ENCODE data around the gene ROBO2. TPM values are rescaled to one million over a fixed set of nuclear protein-coding genes. Genes with fewer than 3 reads are reported as not detected.

The ROBO2 gene
- total and polyA plus RNA-seq, 2 experiments from 2014 or later: 1.2 to 14.3 TPM

- no peak overlapping the region for H3K4me2 ChIP-seq
- H3K4me3 ChIP-seq: no peak overlapping the region
- TF ChIP-seq CTCF (IDR thresholded peaks at IDR 0.05; ENCODE audit: poor library complexity): no peak
- no peak for TF ChIP-seq EZH2 (IDR thresholded peaks at IDR 0.05; ENCODE audit: borderline replicate concordance)
- no peak for TF ChIP-seq EZH2phosphoT487 (IDR thresholded peaks at IDR 0.05; ENCODE audit: low read depth, severe bottlenecking, unreplicated experiment)
- no peaks in the 10 kb centered on the region for H3K9me2 ChIP-seq (replicated peaks; ENCODE audit: insufficient read depth)
- no peaks in the 10 kb centered on the region for H3K79me2 ChIP-seq
- H3K9me3 ChIP-seq (ENCODE audit: low read depth): no peaks in the 10 kb centered on the region
- H3K36me3 ChIP-seq (replicated peaks; ENCODE audit: insufficient read depth, low read depth): no peaks in the 10 kb centered on the region
- H3K27me3 ChIP-seq: no peaks in the 10 kb centered on the region
- no peaks in the 10 kb centered on the region for H3K4me1 ChIP-seq (ENCODE audit: insufficient read depth)
- DNase-seq (ENCODE audit: low spot score): no peak
- H3K27ac ChIP-seq: no peak overlapping the region
- H4K20me1 ChIP-seq (ENCODE audit: insufficient read depth, poor library complexity, severe bottlenecking): no peaks in the 10 kb centered on the region
- WGBS (ENCODE audit: low lambda C conversion rate, missing lambda C conversion rate): 81% methylated on average over 2 of the region's 2 CpGs
- H2AFZ ChIP-seq: no peak overlapping the region
Observed at GRCh38 chr3:77122652-77123051, 82.8 kb downstream of the ROBO2 start.

- Histone ChIP-seq H3K9me3 (ENCODE audit: low read depth) (no peaks in the 10 kb centered on the region), H3K79me2 (no peaks in the 10 kb centered on the region), H3K4me3 (no peak overlapping the region), H3K27ac (no peak overlapping the region), H2AFZ (no peak overlapping the region), H4K20me1 (ENCODE audit: insufficient read depth, poor library complexity, severe bottlenecking) (no peaks in the 10 kb centered on the region), H3K4me2 (no peak overlapping the region), H3K4me1 (ENCODE audit: insufficient read depth) (no peaks in the 10 kb centered on the region), H3K9me2 (replicated peaks; ENCODE audit: insufficient read depth) (no peaks in the 10 kb centered on the region), H3K27me3 (no peaks in the 10 kb centered on the region), H3K36me3 (replicated peaks; ENCODE audit: insufficient read depth, low read depth) (no peaks in the 10 kb centered on the region)
- WGBS (ENCODE audit: low lambda C conversion rate, missing lambda C conversion rate): 90% methylated on average over 3 of the region's 3 CpGs
- TF ChIP-seq EZH2phosphoT487 (IDR thresholded peaks at IDR 0.05; ENCODE audit: low read depth, severe bottlenecking, unreplicated experiment): no peak
- no peak for TF ChIP-seq CTCF (IDR thresholded peaks at IDR 0.05; ENCODE audit: poor library complexity)
- no peak for TF ChIP-seq EZH2 (IDR thresholded peaks at IDR 0.05; ENCODE audit: borderline replicate concordance)
- DNase-seq (ENCODE audit: low spot score): no peak
Observed at GRCh38 chr3:77125966-77126365, 86.1 kb downstream of the ROBO2 start.

GRCh38 chr3:77134769-77135168, 94.9 kb downstream of the ROBO2 start:
- Histone ChIP-seq H3K9me2 (replicated peaks; ENCODE audit: insufficient read depth) (no peaks in the 10 kb centered on the region), H4K20me1 (ENCODE audit: insufficient read depth, poor library complexity, severe bottlenecking) (no peaks in the 10 kb centered on the region), H3K9me3 (ENCODE audit: low read depth) (no peaks in the 10 kb centered on the region), H3K4me2 (no peak overlapping the region), H3K4me3 (no peak overlapping the region), H3K36me3 (replicated peaks; ENCODE audit: insufficient read depth, low read depth) (no peaks in the 10 kb centered on the region), H2AFZ (no peak overlapping the region), H3K79me2 (no peaks in the 10 kb centered on the region), H3K27ac (no peak overlapping the region), H3K27me3 (no peaks in the 10 kb centered on the region), H3K4me1 (ENCODE audit: insufficient read depth) (no peaks in the 10 kb centered on the region)
- no peak for TF ChIP-seq EZH2 (IDR thresholded peaks at IDR 0.05; ENCODE audit: borderline replicate concordance)
- no peak for TF ChIP-seq EZH2phosphoT487 (IDR thresholded peaks at IDR 0.05; ENCODE audit: low read depth, severe bottlenecking, unreplicated experiment)
- TF ChIP-seq CTCF (IDR thresholded peaks at IDR 0.05; ENCODE audit: poor library complexity): no peak
- WGBS (ENCODE audit: low lambda C conversion rate, missing lambda C conversion rate): 87% methylated on average over 12 of the region's 12 CpGs
- DNase-seq (ENCODE audit: low spot score): no peak

- no peak overlapping the region for H3K4me2 ChIP-seq
- no peaks in the 10 kb centered on the region for H3K27me3 ChIP-seq
- WGBS (ENCODE audit: low lambda C conversion rate, missing lambda C conversion rate): 87% methylated on average over 5 of the region's 5 CpGs
- H4K20me1 ChIP-seq (ENCODE audit: insufficient read depth, poor library complexity, severe bottlenecking): no peaks in the 10 kb centered on the region
- H3K27ac ChIP-seq: no peak overlapping the region
- no peak overlapping the region for H3K4me3 ChIP-seq
- H2AFZ ChIP-seq: no peak overlapping the region
- no peak for DNase-seq (ENCODE audit: low spot score)
- no peaks in the 10 kb centered on the region for H3K9me3 ChIP-seq (ENCODE audit: low read depth)
- H3K79me2 ChIP-seq: no peaks in the 10 kb centered on the region
- H3K36me3 ChIP-seq (replicated peaks; ENCODE audit: insufficient read depth, low read depth): no peaks in the 10 kb centered on the region
- TF ChIP-seq CTCF (IDR thresholded peaks at IDR 0.05; ENCODE audit: poor library complexity) (no peak), EZH2 (IDR thresholded peaks at IDR 0.05; ENCODE audit: borderline replicate concordance) (no peak), EZH2phosphoT487 (IDR thresholded peaks at IDR 0.05; ENCODE audit: low read depth, severe bottlenecking, unreplicated experiment) (no peak)
- no peaks in the 10 kb centered on the region for H3K4me1 ChIP-seq (ENCODE audit: insufficient read depth)
- H3K9me2 ChIP-seq (replicated peaks; ENCODE audit: insufficient read depth): no peaks in the 10 kb centered on the region
Observed at GRCh38 chr3:77137559-77137958, 97.7 kb downstream of the ROBO2 start.

Data from hepatocyte (in vitro differentiated cells).